GM19395 (cell line): ENCODE data around the gene AFDN.

Experiments used
- ATAC-seq: cut with Tn5 transposase; IDR thresholded peaks from one replicate; pipeline ENCODE4 v1.9.1; 2021; ENCODE audit warnings: mild to moderate bottlenecking, moderate library complexity; ENCODE audit not compliant: unreplicated experiment

The AFDN gene

DNA sequence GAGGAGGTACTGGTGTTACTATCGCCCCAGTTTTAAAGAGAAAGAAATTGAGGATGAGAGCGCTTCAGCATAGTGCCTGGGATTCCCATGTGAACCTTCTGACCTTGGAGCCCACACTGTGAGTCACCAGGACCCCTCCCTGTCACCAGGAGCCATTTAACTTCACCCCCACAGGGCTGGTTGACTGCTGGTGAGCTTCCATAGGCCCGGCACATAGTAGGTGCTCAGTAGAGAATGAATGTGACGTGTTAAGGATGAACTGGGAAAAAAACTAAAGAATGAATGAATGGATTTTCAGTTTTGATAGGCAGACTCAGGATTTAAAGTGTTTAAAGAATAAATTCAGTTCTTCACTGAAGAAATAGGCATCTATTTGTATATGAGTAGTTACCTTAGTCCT is 117.4 kb downstream of the AFDN start:
- ATAC-seq: no peak

DNA sequence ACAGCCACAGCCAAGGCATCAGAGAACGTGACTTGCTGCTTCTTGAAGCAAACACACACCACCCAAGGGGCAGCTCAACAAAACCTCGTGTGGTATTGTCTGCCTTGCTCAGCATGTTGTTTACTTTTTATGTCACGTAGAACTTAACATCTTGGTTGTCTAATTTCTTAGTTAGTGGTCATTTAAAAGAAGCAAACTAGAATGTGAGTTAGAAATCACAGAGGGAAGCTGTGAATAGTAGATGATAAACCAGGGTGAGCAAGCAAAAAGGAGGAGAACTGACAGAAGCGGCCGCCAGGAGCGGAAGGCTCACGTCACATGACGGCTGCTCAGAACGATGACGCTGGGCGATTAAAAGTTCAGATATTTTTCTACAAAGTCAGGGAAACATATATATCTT is 119.3 kb downstream of the AFDN start:
- no peak for ATAC-seq

DNA sequence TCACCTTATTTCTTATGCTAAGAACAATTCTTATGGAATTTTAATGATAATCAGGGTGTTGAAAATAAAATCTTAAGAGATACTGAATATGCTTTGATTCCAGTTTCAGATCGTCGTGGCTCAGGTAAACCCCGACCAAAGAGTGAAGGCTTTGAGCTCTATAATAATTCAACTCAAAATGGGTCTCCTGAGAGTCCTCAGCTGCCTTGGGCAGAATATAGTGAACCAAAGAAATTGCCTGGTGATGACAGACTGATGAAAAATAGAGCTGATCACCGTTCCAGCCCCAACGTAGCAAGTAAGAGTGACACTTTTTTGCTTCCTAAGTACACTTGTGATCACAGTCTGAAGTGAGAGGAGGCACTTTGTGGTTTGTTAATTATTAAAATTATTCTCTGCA is 119.9 kb downstream of the AFDN start:
- ATAC-seq: no peak

DNA sequence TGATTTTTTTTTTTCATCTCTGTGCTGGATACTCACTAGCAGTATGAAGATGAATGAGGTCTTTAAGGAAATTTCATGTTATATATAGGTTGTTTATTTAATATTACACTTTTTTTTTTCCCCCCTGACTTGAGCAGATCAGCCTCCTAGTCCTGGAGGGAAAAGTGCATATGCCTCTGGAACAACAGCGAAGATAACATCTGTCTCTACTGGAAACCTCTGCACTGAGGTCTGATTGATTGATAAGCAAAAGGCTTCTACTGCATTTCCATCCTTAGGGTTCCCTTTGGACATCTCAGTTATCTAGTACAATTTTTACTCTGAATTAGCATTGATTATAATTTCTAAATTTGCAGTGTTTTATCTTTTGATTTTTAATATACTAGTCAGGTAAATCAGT is 121.0 kb downstream of the AFDN start:
- no peak for ATAC-seq

DNA sequence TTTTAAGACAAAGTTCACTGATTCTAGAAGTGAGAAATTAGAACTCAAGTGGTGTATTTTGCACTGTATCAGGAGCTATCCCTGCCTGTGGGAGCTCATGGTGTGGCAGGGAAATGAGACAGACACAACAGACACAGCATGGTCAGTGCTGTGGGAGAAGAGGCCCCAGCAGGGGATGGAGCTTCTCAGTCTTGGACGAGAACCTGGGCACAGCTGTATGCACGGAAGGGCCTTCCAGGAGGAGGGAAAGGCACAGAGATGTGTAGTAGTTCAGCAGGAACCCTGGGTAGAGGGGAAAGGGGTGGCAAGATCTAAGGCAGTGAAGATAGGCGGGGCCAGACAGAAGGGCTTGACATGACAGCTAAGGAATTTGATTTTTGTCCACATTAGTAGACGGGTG is 122.0 kb downstream of the AFDN start:
- no peak for ATAC-seq

DNA sequence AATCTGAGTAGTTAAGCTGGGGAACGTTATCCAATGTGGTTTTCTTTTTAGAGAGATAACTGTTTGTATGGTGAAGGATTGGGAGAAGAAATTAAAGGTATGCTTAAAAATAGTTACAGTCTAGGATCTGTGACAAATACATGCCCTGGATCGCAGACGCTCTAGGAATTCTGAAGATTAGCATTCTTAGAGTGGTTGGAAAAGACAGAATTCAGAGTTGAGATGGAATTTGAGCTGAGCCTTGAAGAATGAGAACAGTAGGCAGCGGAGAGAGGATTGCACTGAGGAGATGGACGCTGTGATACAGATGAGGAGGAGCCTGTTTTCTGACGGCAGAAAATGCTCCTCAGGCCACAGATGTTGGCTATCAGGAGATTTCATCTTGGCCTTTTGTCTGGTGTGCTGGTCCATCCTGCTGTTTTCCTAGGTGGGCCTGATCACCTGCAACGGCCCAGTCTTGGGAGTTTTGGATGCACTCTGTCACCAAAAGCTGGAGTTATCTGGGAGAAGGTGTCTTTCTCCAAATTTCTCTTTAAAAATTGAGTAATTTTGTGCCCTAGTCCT is 122.5 kb downstream of the AFDN start:
- ATAC-seq: no peak

DNA sequence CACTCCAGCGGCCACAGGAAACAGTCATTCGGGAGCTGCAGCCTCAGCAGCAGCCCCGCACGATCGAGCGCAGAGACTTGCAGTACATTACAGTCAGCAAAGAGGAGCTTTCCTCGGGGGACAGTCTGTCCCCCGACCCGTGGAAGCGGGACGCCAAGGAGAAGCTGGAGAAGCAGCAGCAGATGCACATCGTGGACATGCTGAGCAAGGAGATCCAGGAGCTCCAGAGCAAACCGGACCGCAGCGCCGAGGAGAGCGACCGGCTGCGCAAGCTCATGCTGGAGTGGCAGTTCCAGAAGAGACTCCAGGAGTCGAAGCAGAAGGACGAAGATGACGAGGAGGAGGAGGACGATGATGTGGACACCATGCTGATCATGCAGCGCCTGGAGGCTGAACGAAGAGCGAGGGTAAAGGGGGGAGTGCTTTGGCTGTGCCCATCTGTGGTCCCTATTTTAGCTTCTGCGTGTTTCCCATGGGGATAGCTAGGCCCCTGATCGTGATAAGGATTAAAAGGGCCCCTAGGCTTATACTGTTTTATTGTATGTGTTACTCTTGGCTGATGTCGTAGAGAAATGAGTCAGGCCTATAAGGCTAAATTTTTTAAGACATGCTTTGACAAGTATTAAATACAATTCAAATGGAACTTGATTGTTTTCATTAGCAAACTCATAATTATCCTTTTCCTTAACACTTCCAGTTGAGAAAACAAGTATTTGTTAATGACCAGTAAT is 125.2 kb downstream of the AFDN start:
- ATAC-seq: no peak

DNA sequence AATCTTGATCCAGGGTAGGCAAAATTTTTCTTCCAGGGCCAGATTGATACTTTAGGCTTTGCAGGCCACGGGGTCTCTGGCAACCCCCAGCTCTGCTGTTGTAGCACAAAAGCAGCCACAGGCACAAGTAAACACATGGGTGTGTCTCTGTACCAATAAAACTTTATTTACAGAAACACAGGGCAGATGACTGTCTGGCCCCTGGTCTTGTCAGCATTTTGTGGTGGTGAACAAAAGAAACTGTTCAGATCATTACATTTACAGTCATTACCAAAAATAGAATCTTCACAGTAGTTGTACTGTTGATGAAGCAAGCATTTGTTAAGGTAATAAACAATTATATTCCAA is 125.8 kb downstream of the AFDN start:
- no peak for ATAC-seq

DNA sequence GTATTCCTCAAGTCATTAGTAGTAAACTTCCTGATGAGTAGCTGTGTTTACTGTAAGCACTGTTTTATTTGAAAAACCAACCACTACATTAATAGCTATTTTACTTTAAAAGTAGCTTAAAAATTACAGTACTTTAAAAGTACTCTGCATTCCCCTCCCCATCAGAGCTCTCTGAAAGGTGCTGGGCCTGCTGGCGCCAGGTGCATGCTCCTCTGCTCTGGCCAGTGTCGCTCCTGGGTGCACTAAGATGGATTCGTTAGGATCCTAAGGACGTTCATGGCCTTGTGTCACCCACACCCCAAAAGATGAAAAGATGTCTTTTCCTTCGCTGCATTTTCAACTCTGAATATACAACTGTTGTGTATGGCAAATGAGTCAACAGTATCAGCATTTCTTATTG is 126.8 kb downstream of the AFDN start:
- ATAC-seq: no peak

DNA sequence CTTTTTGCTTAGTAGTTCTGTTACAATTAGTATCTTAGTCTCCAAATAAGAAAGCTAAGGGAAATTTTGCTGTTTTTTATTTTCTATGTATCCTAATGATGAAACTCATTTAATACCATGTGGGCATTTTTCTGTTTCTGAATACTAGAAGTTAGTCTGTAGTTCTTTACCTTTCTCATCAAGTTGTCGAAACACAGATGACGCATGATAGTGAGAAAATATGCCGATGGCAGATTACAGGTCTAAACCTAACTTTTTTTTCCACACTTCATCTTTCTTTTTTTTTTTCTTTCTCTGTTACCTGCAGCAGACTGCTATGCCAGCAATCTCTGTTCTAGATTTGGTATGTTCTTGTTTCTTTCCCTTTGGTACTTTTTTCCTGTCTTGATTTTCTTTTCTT is 127.4 kb downstream of the AFDN start:
- no peak for ATAC-seq

DNA sequence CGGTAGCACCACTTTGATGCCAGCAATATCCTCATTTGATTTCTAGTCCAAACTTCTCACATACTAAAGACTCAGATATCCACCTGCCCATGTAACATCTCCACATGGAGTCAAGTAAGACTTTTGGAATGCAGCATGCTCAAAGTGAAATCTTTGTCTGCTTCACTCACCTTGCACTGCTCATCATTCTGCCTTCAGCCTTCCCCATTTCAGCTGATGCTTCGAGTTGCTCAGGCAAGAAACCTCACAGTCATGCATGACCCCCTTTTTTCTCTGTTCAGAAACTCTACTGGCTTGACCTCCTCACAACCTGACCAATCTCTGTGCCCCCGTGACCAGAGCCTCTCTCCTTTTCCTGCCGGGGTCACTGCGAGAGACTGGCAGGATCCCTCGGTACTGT is 129.8 kb downstream of the AFDN start:
- no peak for ATAC-seq

DNA sequence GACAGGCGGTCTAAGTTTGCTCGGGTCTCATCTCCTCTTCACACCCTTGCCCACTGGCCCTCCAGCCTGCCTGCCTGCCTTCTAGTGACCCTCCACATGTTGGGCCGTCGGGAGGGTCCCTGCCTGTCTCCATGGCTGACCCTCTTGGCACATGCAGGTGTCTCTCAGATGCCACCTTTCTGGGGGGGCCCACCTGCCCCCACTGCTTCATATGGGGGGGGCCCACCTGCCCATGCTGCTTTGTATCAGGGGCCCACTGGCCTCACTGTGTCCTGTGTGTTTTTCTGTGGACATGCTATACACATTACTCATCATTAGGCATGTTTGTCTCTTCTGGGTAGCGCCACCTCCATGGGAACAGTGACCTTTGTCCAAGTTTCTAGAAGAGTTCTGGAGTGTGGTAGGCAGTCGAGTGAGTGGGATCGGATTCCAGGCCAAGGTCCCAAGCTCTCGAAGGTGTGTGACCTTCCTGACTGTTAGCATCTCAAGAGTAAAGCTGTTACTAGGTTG is 130.3 kb downstream of the AFDN start:
- ATAC-seq: no peak

DNA sequence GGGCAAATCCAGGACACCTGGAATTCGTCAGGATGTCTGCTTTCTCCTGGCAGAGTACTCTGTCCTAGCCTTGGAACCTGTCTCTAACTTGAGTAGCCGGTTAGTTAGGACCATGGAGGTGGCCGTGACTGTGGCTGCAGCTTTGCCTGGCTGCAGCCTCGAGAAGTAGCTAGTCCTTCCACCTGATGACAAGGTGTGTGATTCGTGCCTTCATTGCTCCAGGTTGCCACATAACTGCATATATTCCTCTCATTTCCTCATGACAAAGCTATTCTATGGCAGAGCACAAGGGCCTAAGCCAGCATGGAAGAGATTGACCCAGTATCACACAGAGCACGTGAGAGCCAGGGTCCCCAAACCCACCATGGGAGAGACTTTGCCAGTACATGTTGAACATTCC is 130.9 kb downstream of the AFDN start:
- no peak for ATAC-seq

DNA sequence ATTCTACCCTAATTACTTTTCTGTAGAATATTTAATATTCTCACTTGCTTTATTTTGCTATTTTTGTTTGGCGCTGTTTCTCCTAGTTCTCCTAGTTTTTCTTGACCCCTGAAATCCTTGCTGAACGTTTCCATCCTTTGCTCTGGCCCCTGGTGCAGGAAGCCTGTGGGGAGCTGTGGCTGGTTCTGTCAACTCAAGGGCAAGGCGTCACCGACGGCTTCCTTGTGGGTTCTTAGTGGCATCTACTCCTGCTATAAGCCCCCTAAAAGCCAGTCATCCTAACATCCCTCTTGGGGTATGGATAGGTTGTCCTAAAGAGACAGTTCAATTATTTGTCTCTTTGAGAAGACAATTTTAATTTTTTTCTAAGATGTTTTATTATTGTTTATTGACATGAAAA is 133.9 kb downstream of the AFDN start:
- ATAC-seq: no peak

DNA sequence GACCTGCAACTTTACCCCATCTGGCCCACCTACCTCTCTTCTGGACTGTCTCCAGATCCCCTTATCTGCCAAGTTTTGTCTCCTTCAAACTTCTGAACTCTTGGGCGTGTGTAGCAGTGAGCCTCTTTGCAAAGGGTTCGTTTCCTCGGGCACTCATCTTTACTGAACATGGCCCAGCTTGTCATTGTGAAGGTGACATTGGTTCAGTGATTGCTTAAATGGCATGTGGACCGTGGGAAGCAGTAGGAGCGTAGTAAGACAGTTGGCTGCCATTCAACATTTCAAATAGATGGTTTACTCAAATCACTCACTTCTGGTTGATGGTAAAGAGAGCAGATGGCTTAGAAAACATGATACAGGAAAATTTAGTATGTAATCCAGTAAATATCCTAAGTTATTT is 136.0 kb downstream of the AFDN start:
- ATAC-seq: no peak

DNA sequence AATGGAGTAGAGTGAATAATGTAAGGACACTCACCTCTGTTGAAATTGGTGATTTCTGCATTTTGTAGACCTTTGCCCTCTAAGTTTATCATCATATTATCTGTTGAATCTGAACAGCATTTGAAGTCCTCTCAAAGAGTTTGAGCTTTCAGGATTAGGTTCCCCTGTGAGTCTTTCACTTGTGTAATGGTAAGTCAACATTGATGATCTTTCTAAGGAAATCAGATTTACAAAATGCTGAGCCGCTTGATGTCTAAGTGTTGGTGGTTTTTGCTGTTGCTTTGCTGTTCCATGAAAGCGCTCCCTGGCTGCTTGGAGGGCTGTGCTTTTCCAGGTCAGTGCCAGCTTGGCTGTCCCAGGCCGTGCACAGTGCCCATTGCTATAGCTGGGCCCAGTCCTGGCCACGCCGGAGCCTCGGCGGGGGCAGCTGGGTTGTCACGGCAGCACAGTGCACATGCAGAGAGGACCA is 136.9 kb downstream of the AFDN start:
- no peak for ATAC-seq

DNA sequence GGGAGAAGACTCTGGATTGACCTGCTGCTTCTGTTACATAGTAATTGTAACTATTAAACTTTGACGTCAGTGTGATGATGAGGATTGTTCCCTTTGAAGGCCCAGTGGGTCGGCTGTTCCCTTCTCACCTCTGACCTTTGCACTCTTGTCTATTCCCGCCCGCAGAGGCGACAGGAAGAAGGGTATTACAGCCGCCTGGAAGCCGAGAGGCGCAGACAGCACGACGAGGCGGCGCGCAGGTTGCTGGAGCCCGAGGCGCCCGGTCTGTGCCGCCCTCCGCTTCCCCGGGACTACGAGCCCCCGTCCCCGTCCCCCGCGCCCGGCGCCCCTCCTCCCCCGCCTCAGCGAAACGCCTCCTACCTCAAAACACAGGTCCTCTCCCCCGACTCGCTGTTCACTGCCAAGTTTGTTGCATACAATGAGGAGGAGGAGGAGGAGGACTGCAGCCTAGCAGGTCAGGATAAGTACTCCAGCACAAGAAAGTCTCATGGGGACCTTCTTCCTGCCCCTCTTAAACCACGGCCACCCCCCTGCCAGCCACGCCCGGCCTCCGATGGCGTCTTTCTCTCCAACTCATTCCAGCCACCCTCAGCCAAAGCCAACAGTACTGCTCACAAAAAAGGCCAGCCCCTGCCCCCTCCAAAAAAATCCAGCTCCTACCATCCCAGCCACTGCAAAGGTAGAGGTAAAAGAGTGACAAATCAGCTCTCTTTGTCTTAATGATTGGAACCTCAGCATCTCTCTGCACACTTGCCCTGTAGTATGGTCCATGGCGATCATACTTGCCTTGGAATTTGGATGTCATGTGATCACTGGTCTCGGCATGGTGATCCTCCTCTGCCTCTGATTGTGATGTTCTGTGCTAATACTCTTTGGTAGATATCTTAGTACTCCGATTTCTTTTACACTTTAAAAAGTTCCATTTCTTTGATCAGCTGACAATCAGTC is 139.2 kb downstream of the AFDN start:
- no peak for ATAC-seq

DNA sequence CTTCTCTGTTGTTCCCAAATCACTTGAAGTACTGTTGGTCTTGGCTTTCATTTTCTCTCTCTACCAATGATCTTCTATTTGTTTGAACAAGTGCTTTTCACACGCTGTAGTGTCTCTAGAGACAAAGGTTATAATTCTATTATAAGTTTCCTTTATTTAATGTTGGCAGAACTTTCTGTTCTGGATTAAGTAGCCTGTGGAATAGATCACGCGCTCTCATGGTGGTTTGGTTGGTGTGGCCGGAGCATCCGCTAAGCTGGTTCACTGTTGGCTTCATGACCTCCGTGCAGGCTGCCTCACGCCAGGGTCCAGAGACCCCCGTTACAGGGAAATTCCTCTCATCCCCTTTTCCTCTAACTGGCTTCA is 139.8 kb downstream of the AFDN start:
- ATAC-seq: no peak

DNA sequence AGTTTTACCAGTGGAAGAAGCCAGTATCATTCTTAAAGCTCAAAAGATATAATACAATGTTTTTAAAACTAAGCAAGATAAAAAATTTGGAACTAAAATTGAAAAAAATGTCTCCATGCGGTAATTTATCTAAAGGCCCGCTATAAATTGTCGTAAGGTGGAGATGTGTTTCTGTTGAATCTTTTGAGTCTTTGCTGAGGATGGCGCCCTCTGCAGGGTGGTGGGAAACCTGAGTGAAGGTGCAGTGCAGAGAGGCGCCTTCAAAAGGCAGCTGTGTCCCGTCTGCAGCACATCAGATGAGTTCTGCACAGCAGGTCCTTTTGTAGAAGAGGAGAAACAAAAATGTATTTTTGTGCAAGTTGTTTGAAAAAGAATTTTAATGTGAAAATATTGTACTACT is 141.4 kb downstream of the AFDN start:
- no peak for ATAC-seq

DNA sequence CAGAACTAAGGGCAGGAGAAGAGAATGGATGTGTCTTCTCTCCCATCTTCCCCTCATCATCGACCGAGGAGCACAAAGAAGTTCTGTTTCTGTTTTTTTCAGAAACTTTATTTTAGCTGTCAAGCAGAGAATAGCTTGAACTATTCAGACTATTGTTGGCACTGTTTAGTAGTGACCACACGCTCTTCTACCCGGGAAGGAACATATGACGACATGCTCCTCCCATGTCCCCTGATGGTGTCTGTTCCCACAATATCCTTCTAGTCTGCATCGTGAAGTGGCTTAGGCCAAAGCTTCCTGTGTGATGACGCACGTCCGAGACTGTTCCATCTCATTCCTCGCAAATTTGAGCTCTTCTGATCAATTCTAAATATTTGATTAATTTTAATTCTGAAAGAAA is 143.5 kb downstream of the AFDN start:
- no peak for ATAC-seq

DNA sequence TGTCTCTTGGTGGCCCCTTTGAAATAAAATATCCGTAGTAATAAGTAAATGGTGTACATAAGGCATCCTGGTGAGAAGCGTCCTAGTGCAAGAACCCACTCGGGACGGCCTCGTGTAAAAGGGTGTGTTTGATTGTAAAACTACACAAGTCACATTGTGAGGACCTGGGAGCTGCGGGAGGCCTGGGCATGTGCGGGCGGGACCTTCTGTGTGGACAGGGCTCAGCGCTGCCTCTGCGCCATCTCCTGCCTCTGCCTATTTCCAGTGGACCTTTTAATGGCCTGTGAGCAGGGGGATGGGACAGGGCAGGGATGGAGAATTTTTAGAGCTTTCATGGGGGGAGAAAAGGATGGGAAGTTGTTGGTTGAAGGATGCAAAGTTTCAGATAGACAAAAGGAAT is 145.5 kb downstream of the AFDN start:
- ATAC-seq: no peak
